Thyroid gland (tissue), 4 donors: ENCODE results near the gene HADHA.

Experiments used
- POLR2A ChIP-seq, 2 donors: fragments of 450-650 bp; IDR thresholded peaks; one replicate each; pipeline ENCODE4 v1.6.1; 2017; ENCODE audit warnings: antibody characterized with exemption in 2 of 2, mild to moderate bottlenecking in 2 of 2, moderate library complexity in 1 of 2
- TF ChIP-seq, protein P1 (sequence below), 6 experiments: fragments of 200-600 bp in 3 of 6; fragments of 450-650 bp in 3 of 6; sonication (generic) in 3 of 6; IDR thresholded peaks; one replicate each; pipeline ENCODE4 v1.5.1; 2016 to 2019; ENCODE audit warnings: antibody characterized with exemption in 6 of 6, mild to moderate bottlenecking in 2 of 6, inconsistent platforms in 1 of 6, moderate library complexity in 1 of 6

DNA sequence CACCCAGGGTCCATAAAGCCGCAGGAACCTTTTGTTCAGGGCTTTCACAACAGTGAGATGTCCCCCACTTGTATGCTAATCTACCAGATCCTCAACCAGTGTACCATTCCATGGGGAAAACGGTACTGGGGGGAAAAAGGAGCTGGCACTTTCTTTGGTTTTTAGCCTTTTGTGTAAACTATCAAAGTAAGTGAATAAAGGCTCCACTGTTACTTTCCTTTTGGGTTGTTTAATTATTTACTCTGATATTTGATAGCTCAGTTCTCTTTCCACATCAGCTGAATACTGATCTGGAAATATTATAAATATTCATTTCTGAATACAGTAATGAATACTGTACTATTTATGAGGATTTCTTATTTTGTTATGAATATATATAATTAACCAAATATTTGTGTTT lies 20.3 kb downstream of the HADHA start:
- TF ChIP-seq, protein P1, sequence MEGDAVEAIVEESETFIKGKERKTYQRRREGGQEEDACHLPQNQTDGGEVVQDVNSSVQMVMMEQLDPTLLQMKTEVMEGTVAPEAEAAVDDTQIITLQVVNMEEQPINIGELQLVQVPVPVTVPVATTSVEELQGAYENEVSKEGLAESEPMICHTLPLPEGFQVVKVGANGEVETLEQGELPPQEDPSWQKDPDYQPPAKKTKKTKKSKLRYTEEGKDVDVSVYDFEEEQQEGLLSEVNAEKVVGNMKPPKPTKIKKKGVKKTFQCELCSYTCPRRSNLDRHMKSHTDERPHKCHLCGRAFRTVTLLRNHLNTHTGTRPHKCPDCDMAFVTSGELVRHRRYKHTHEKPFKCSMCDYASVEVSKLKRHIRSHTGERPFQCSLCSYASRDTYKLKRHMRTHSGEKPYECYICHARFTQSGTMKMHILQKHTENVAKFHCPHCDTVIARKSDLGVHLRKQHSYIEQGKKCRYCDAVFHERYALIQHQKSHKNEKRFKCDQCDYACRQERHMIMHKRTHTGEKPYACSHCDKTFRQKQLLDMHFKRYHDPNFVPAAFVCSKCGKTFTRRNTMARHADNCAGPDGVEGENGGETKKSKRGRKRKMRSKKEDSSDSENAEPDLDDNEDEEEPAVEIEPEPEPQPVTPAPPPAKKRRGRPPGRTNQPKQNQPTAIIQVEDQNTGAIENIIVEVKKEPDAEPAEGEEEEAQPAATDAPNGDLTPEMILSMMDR (IDR thresholded peaks at IDR 0.05): no peak
- TF ChIP-seq POLR2A (IDR thresholded peaks at IDR 0.05): no peak
